ENCODE measurements around the gene MRM1.

MRM1 gene

DNA sequence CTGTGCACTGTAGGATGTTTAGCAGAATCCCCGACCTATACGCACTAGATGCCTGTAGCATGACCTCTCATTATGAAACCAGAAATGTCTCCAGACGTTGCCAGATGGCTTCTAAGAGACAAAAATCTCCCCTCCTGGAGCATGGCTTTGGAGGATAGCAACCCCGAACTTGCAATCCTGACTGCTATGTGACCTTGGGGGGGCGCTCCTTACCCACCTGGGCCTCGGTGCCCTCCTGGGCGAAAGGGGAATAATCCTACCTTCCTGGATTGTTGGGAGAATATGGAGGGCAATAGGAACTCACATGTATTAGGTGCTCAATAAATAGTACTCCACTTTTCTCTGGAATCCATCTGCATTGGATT is 8.1 kb downstream of the MRM1 start:
- H3K4me3 ChIP-seq (ENCODE audit: control insufficient read depth, low read depth, low read length): no peak overlapping the region
- TF ChIP-seq, protein P1, sequence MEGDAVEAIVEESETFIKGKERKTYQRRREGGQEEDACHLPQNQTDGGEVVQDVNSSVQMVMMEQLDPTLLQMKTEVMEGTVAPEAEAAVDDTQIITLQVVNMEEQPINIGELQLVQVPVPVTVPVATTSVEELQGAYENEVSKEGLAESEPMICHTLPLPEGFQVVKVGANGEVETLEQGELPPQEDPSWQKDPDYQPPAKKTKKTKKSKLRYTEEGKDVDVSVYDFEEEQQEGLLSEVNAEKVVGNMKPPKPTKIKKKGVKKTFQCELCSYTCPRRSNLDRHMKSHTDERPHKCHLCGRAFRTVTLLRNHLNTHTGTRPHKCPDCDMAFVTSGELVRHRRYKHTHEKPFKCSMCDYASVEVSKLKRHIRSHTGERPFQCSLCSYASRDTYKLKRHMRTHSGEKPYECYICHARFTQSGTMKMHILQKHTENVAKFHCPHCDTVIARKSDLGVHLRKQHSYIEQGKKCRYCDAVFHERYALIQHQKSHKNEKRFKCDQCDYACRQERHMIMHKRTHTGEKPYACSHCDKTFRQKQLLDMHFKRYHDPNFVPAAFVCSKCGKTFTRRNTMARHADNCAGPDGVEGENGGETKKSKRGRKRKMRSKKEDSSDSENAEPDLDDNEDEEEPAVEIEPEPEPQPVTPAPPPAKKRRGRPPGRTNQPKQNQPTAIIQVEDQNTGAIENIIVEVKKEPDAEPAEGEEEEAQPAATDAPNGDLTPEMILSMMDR (conservative IDR thresholded peaks at IDR 0.05; ENCODE audit: control insufficient read depth, insufficient read depth, low read depth, low read length): no peak

GRCh38 chr17:36610474-36610873 is 9.1 kb downstream of the MRM1 start:
- H3K4me3 ChIP-seq (ENCODE audit: control insufficient read depth, low read depth, low read length): no peak overlapping the region
- TF ChIP-seq, protein P1 (conservative IDR thresholded peaks at IDR 0.05; ENCODE audit: control insufficient read depth, insufficient read depth, low read depth, low read length): no peak
- DNase-seq (ENCODE audit: low read depth): peak; percentile 51

More for the DNA sequence above, 8.1 kb downstream of the MRM1 start:
- DNase-seq (ENCODE audit: low read depth): no peak

- no peak overlapping the region for H3K4me3 ChIP-seq (ENCODE audit: control insufficient read depth, low read depth, low read length)
- DNase-seq (ENCODE audit: low read depth): peak; percentile 91
- TF ChIP-seq, protein P1 (conservative IDR thresholded peaks at IDR 0.05; ENCODE audit: control insufficient read depth, insufficient read depth, low read depth, low read length): no peak
Observed at GRCh38 chr17:36611345-36612072, 10.1 kb downstream of the MRM1 start.

DNA sequence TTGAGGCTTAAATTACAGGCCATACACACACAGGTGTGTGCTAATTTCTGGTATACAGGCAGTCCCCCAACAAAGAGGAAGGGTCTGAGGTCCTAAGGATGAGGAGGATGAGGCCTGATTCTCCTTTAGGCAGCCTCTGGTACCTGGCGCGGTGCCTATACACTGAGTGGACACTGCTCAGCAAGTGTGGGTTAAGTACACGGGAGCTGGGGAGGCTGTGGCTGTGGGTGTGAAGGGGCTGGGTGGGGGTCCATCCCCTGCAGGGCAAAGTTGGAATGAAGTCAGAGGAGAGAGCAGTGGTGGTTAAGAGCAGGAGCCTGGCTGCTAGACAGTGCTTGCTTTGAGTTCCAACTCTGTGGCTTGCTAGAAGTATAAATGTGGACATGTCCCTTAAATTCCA is 10.9 kb downstream of the MRM1 start:
- DNase-seq (ENCODE audit: low read depth): no peak
- no peak overlapping the region for H3K4me3 ChIP-seq (ENCODE audit: control insufficient read depth, low read depth, low read length)
- TF ChIP-seq, protein P1 (conservative IDR thresholded peaks at IDR 0.05; ENCODE audit: control insufficient read depth, insufficient read depth, low read depth, low read length): no peak

GRCh38 chr17:36613155-36613554 is 11.8 kb downstream of the MRM1 start:
- no peak for DNase-seq (ENCODE audit: low read depth)
- H3K4me3 ChIP-seq (ENCODE audit: control insufficient read depth, low read depth, low read length): no peak overlapping the region
- TF ChIP-seq, protein P1 (conservative IDR thresholded peaks at IDR 0.05; ENCODE audit: control insufficient read depth, insufficient read depth, low read depth, low read length): no peak

GRCh38 chr17:36614081-36614480 is 12.7 kb downstream of the MRM1 start:
- H3K4me3 ChIP-seq (ENCODE audit: control insufficient read depth, low read depth, low read length): no peak overlapping the region
- TF ChIP-seq, protein P1 (conservative IDR thresholded peaks at IDR 0.05; ENCODE audit: control insufficient read depth, insufficient read depth, low read depth, low read length): no peak
- DNase-seq (ENCODE audit: low read depth): no peak

Measured in fibroblast of mammary gland (primary cell).